H1 (cell line): ENCODE results near the gene SLK. TPM values are rescaled to one million over a fixed set of nuclear protein-coding genes. Genes with fewer than 3 reads are reported as not detected.

Source experiments
- CTCF ChIA-PET: fragments of 300-600 bp; sonication (Branson Sonifier 250); formaldehyde crosslinking; loops from one replicate; lab custom pipeline; 2021; ENCODE audit not compliant: partially characterized antibody; lab: Charles Lee
- POLR2A ChIA-PET: fragments of 300-600 bp; sonication (Branson Sonifier 250); formaldehyde crosslinking; loops from one replicate; lab custom pipeline; 2021; ENCODE audit warnings: inconsistent platforms; ENCODE audit not compliant: partially characterized antibody; lab: Charles Lee
- DNase-seq, 2 experiments: peaks; one replicate each; pipeline versions ENCODE4 v3.0.0 to v3.0.0-alpha.2; 2010 to 2022; ENCODE audit warnings: low spot score in 2 of 2, low read depth in 1 of 2, mixed read lengths in 1 of 2
- FAIRE-seq: peaks from 2 replicates; lab custom pipeline; 2011; peaks lifted over from hg19 to GRCh38; lab: Jason Lieb, UNC
- H2AFZ ChIP-seq: 2 replicates; pipeline ENCODE4 v1.8.1; 2012; ENCODE audit warnings: low read length, inconsistent platforms
- H2AK5ac ChIP-seq: 2 replicates; pipeline ENCODE4 v1.6.1; 2013; ENCODE audit warnings: low read depth, low read length
- H2BK120ac ChIP-seq: replicated peaks from 2 replicates; pipeline ENCODE3; 2013; ENCODE audit warnings: low read depth, low read length, inconsistent platforms
- H2BK12ac ChIP-seq: 2 replicates; pipeline ENCODE4 v1.6.1; 2013; ENCODE audit warnings: low read depth, low read length
- H2BK15ac ChIP-seq: 2 replicates; pipeline ENCODE4 v1.6.1; 2013; ENCODE audit warnings: low read length
- H2BK20ac ChIP-seq: 2 replicates; pipeline ENCODE4 v1.6.1; 2013; ENCODE audit warnings: low read length
- H2BK5ac ChIP-seq: 2 replicates; pipeline ENCODE4 v1.6.1; 2013; ENCODE audit warnings: low read depth, low read length
- H3K14ac ChIP-seq: 2 replicates; pipeline ENCODE4 v1.6.1; 2013; ENCODE audit warnings: inconsistent platforms; ENCODE audit not compliant: insufficient read length
- H3K18ac ChIP-seq: 2 replicates; pipeline ENCODE4 v1.6.1; 2013; ENCODE audit warnings: low read length; ENCODE audit errors: extremely low read depth
- H3K23ac ChIP-seq: 2 replicates; pipeline ENCODE4 v1.6.1; 2013; ENCODE audit warnings: inconsistent platforms; ENCODE audit not compliant: insufficient read length
- H3K23me2 ChIP-seq: 2 replicates; pipeline ENCODE4 v1.6.1; 2013; ENCODE audit warnings: low read depth, low read length
- H3K27ac ChIP-seq: 2 replicates; pipeline ENCODE4 v1.6.1; 2011; ENCODE audit warnings: low read depth, low read length, inconsistent platforms
- H3K27me3 ChIP-seq, 4 experiments: replicated peaks in 1 of 4; 1 replicate in 1 of 4; 2 replicates in 3 of 4; pipeline versions ENCODE4 v1.6.1 to v1.8.1; 2011 to 2013; ENCODE audit warnings: low read length in 3 of 4, mild to moderate bottlenecking in 3 of 4, inconsistent platforms in 2 of 4, mixed read lengths in 2 of 4, moderate library complexity in 1 of 4; ENCODE audit not compliant: control insufficient read depth in 3 of 4, insufficient read depth in 3 of 4; ENCODE audit errors: extremely low read depth in 1 of 4
- H3K36me3 ChIP-seq, 4 experiments: 2 replicates each; pipeline versions ENCODE4 v1.6.1 to v1.8.1; 2011 to 2013; ENCODE audit warnings: mild to moderate bottlenecking in 4 of 4, low read length in 3 of 4, moderate library complexity in 2 of 4, control low read depth in 1 of 4, inconsistent platforms in 1 of 4; ENCODE audit not compliant: insufficient read depth in 4 of 4, control insufficient read depth in 2 of 4
- H3K4ac ChIP-seq: replicated peaks from 2 replicates; pipeline ENCODE3; 2013; ENCODE audit warnings: low read length, low read depth, mixed read lengths, inconsistent platforms; ENCODE audit not compliant: insufficient read length
- H3K4me1 ChIP-seq, 4 experiments: replicated peaks in 1 of 4; 1 replicate in 1 of 4; 2 replicates in 3 of 4; pipeline versions ENCODE4 v1.6.1 to v1.8.1; 2011 to 2013; ENCODE audit warnings: low read length in 3 of 4, inconsistent platforms in 2 of 4, mixed read lengths in 1 of 4; ENCODE audit not compliant: insufficient read depth in 4 of 4, control insufficient read depth in 3 of 4
- H3K4me2 ChIP-seq, 2 experiments: 2 replicates each; pipeline versions ENCODE4 v1.6.1 to v1.8.1; 2011 to 2013; ENCODE audit warnings: low read depth in 2 of 2, low read length in 2 of 2, control low read depth in 1 of 2, inconsistent platforms in 1 of 2, mild to moderate bottlenecking in 1 of 2; ENCODE audit not compliant: insufficient read depth in 1 of 2
- H3K4me3 ChIP-seq, 4 experiments: fragments of 200-600, 300-600 bp in 1 of 4; sonication (generic), shearing (Covaris generic), sonication (Bioruptor Twin) in 1 of 4; 2 replicates each; pipeline versions ENCODE4 v1.5.1 to v1.8.1; 2011 to 2016; ENCODE audit warnings: low read length in 4 of 4, low read depth in 3 of 4, control low read depth in 2 of 4, inconsistent platforms in 2 of 4, mild to moderate bottlenecking in 2 of 4, mixed read lengths in 1 of 4, moderate library complexity in 1 of 4; ENCODE audit not compliant: insufficient read depth in 2 of 4; ENCODE audit errors: extremely low read depth in 1 of 4
- H3K56ac ChIP-seq: replicated peaks from 2 replicates; pipeline ENCODE3; 2013; ENCODE audit warnings: low read depth, mild to moderate bottlenecking, mixed read lengths, low read length, inconsistent platforms; ENCODE audit not compliant: insufficient read length
- H3K79me1 ChIP-seq: 2 replicates; pipeline ENCODE4 v1.6.1; 2013; ENCODE audit warnings: low read depth, low read length, control low read depth
- H3K79me2 ChIP-seq, 2 experiments: 2 replicates each; pipeline versions ENCODE4 v1.6.1 to v1.8.1; 2012 to 2013; ENCODE audit warnings: low read length in 2 of 2, mild to moderate bottlenecking in 2 of 2, inconsistent platforms in 1 of 2; ENCODE audit not compliant: insufficient read depth in 2 of 2, control insufficient read depth in 1 of 2
- H3K9ac ChIP-seq, 4 experiments: replicated peaks in 1 of 4; 1 replicate in 1 of 4; 2 replicates in 3 of 4; pipeline versions ENCODE4 v1.6.1 to v1.8.1; 2011 to 2013; ENCODE audit warnings: low read depth in 3 of 4, low read length in 3 of 4, control low read depth in 2 of 4, mild to moderate bottlenecking in 2 of 4, moderate library complexity in 2 of 4, inconsistent platforms in 1 of 4; ENCODE audit errors: extremely low read depth in 1 of 4
- H3K9me3 ChIP-seq, 2 experiments: 2 replicates each; pipeline versions ENCODE4 v1.6.1 to v1.8.1; 2012 to 2013; ENCODE audit warnings: mild to moderate bottlenecking in 2 of 2, moderate library complexity in 2 of 2, control low read depth in 1 of 2, inconsistent platforms in 1 of 2, low read depth in 1 of 2, low read length in 1 of 2, mixed read lengths in 1 of 2; ENCODE audit not compliant: insufficient read depth in 2 of 2
- H4K20me1 ChIP-seq, 2 experiments: replicated peaks in 1 of 2; 2 replicates each; pipeline versions ENCODE3 to v1.8.1; 2011 to 2013; ENCODE audit warnings: inconsistent platforms in 2 of 2, low read length in 2 of 2, mild to moderate bottlenecking in 1 of 2; ENCODE audit not compliant: insufficient read depth in 2 of 2, control insufficient read depth in 1 of 2
- H4K5ac ChIP-seq: 2 replicates; pipeline ENCODE4 v1.6.1; 2013; ENCODE audit warnings: low read length, low read depth, mixed read lengths, inconsistent platforms; ENCODE audit not compliant: insufficient read length
- H4K8ac ChIP-seq: 2 replicates; pipeline ENCODE4 v1.8.0; 2013; ENCODE audit warnings: mild to moderate bottlenecking, moderate library complexity, low read length, inconsistent platforms; ENCODE audit not compliant: insufficient read depth; ENCODE audit errors: extremely low read depth
- H4K91ac ChIP-seq: replicated peaks from 2 replicates; pipeline ENCODE3; 2013; ENCODE audit warnings: low read length, mixed read lengths, inconsistent platforms; ENCODE audit not compliant: insufficient read length
- RAD21 ChIP-seq, 2 experiments: IDR thresholded peaks in 1 of 2; conservative IDR thresholded peaks in 1 of 2; 2 replicates each; pipeline ENCODE4 v1.6.1; 2011; ENCODE audit warnings: low read depth in 2 of 2, low read length in 2 of 2, improper control_type of control experiment in 1 of 2, inconsistent platforms in 1 of 2, mild to moderate bottlenecking in 1 of 2, moderate library complexity in 1 of 2
- RXRA ChIP-seq: IDR thresholded peaks from 2 replicates; pipeline ENCODE4 v1.6.1; 2011; ENCODE audit warnings: low read depth, mild to moderate bottlenecking, low read length, moderate library complexity; ENCODE audit not compliant: insufficient read depth
- SIRT6 ChIP-seq: IDR thresholded peaks from one replicate; pipeline ENCODE4 v1.7.1; 2012; ENCODE audit warnings: low read length, inconsistent platforms
- TCF12 ChIP-seq: IDR thresholded peaks from 2 replicates; pipeline ENCODE4 v1.6.1; 2011; ENCODE audit warnings: low read depth, mild to moderate bottlenecking, low read length
- WGBS, 2 experiments: shearing (Covaris generic) in 1 of 2; methylation state at CpG; one replicate each; pipeline versions ENCODE4 v1.1.6 to v1.1.7; 2013 to 2015; ENCODE audit warnings: low lambda C conversion rate in 2 of 2, mixed read lengths in 2 of 2, inconsistent platforms in 1 of 2, low coverage in 1 of 2, missing lambda C conversion rate in 1 of 2; ENCODE audit not compliant: insufficient replicate concordance in 2 of 2, insufficient coverage in 1 of 2, insufficient read length in 1 of 2; ENCODE audit errors: extremely low coverage in 1 of 2, missing lambda C conversion rate in 1 of 2; 5-methylcytosine and 5-hydroxymethylcytosine counted together
- polyA plus RNA-seq, 7 experiments: library from polyadenylated mRNA; depleted of rRNA in 3 of 7; stranded (reverse) in 5 of 7; unstranded in 2 of 7; fragments of >200 nt in 5 of 7; fragments of 200-250 nt in 2 of 7; gene quantifications; 1 replicate in 5 of 7; 2 replicates in 1 of 7; 4 replicates in 1 of 7; pipeline versions ENCODE4 v1.2.1 to v1.2.3, GENCODE V29; 2011 to 2013; ENCODE audit warnings: missing spikeins in 2 of 7, mixed read lengths in 2 of 7
- total RNA-seq: library from RNA; stranded (reverse); fragmentation: NEBNext Ultra II Directional; extraction: Animal tissue kit (Norgen Biotek cat#: 25700); gene quantifications from 2 replicates; pipeline ENCODE4 v1.2.1, GENCODE V29; 2021
- TF ChIP-seq, protein P1 (sequence below): IDR thresholded peaks from 2 replicates; pipeline ENCODE4 v1.6.1; 2011; ENCODE audit warnings: low read length, improper control_type of control experiment
- TF ChIP-seq, protein P2 (sequence below): IDR thresholded peaks from 2 replicates; pipeline ENCODE4 v1.6.1; 2012; ENCODE audit warnings: inconsistent platforms

The SLK gene
- total and polyA plus RNA-seq, 2 of the 8 experiments (the other 6 are each of a cell fraction or from before 2014, with no cell fraction given): 2.7 to 18.3 TPM

DNA sequence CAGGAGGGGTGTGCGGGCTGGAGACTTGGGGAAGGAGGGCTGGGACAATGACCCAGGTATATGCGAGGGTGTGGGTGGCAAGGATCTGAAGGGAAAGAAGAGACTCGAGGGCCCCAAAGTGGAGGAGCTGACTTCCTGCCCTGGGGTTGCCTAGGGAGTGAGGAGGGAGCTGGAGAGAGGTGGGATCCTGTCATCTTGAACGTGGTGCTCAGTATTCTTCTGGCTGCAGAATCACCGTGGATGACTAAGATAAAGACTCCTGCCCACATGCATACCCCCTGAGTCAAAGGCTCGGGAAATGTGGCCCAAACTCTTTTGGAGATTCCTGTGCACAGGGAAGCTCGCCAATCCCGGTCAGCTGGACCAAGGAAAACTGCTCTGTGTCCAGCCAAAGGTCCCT, 87.5 kb downstream of the SLK start:
- no peak overlapping the region for H4K5ac ChIP-seq
- no peaks in the 10 kb centered on the region for H3K79me2 ChIP-seq
- no peak overlapping the region for H3K4ac ChIP-seq
- H2AFZ ChIP-seq: 0 out of 2 replicates have a peak overlapping the region, but pooled peaks have one; percentile 85
- no peak overlapping the region for H2BK15ac ChIP-seq
- no peaks in the 10 kb centered on the region for H3K9me3 ChIP-seq
- no peak overlapping the region for H3K27ac ChIP-seq
- H2BK120ac ChIP-seq: no peak overlapping the region
- ChIA-PET CTCF (interaction anchor here (0.8 to 5.9 kb wide), 6 partner anchors 9 to 29 kb away, joined by 3 to 35 read pairs (median 4); no protein-coding TSS in a partner anchor), POLR2A (no interaction called here)
- H4K8ac ChIP-seq: no peak overlapping the region
- no peak overlapping the region for H3K56ac ChIP-seq
- DNase-seq (no peak), FAIRE-seq (no peak)
- no peak overlapping the region for H2AK5ac ChIP-seq
- H3K36me3 ChIP-seq: no peaks in the 10 kb centered on the region
- H3K4me1 ChIP-seq: peaks cover 2 to 9% (median 4%) of the 10 kb centered on the region in 4 experiments; a peak in 4 of 7 replicates
- H2BK5ac ChIP-seq: no peak overlapping the region
- H3K14ac ChIP-seq: no peak overlapping the region
- H3K9ac ChIP-seq: no peak overlapping the region
- H3K23ac ChIP-seq: no peak overlapping the region
- H4K20me1 ChIP-seq: no peaks in the 10 kb centered on the region
- no peaks in the 10 kb centered on the region for H3K79me1 ChIP-seq
- TF ChIP-seq SIRT6 (no peak), RXRA (no peak), RAD21 (IDR thresholded peaks at IDR 0.05 in 1 of 2, conservative IDR thresholded peaks at IDR 0.05 in 1 of 2; ENCODE audit: low read depth in 2 of 2, low read length in 2 of 2) (no peak), TCF12 (no peak)
- TF ChIP-seq, protein P1, sequence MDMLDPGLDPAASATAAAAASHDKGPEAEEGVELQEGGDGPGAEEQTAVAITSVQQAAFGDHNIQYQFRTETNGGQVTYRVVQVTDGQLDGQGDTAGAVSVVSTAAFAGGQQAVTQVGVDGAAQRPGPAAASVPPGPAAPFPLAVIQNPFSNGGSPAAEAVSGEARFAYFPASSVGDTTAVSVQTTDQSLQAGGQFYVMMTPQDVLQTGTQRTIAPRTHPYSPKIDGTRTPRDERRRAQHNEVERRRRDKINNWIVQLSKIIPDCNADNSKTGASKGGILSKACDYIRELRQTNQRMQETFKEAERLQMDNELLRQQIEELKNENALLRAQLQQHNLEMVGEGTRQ: no peak
- TF ChIP-seq, protein P2, sequence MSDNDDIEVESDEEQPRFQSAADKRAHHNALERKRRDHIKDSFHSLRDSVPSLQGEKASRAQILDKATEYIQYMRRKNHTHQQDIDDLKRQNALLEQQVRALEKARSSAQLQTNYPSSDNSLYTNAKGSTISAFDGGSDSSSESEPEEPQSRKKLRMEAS: no peak
- H3K27me3 ChIP-seq: no peaks in the 10 kb centered on the region
- no peak overlapping the region for H2BK20ac ChIP-seq
- H4K91ac ChIP-seq: no peak overlapping the region
- no peak overlapping the region for H3K4me2 ChIP-seq
- WGBS, 2 experiments: 90% methylated on average over 8 of the region's 8 CpGs; no CpG with 5 or more reads in 1 of the 2 experiments
- H3K18ac ChIP-seq: no peak overlapping the region
- no peak overlapping the region for H2BK12ac ChIP-seq
- no peak overlapping the region for H3K4me3 ChIP-seq
- no peaks in the 10 kb centered on the region for H3K23me2 ChIP-seq
